Measurements from ENCODE around the gene A3GALT2. TPM values are rescaled to one million over a fixed set of nuclear protein-coding genes. Genes with fewer than 3 reads are reported as not detected.

A3GALT2 gene
- polyA plus RNA-seq, 1 of the 3 experiments (the other 2 are of a cell fraction): 0.07 TPM

DNA sequence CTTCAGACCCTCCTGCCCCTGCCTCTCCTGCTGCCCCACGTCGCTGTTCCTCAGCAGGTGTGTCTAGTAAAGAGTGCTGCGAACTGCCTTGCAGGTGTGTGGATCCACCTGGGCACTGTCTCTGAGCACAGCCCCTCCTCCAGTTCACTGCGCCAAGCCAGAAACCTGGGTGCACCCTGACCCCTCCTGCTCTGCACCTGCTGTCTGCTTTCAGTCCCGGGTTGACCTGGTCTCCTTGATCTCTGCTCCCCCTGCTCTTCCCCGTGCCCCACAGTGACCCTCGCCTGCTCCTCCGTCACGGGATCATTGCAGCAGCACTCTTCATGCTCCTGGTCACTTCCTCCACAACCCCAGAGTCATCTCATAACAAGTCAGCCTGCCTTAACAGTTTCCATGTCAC, 6.5 kb downstream of the A3GALT2 start (continued):
- TF ChIP-seq TAF1 (IDR thresholded peaks at IDR 0.05; ENCODE audit: borderline replicate concordance, low read depth, low read length): no peak
- TF ChIP-seq POLR2AphosphoS5 (IDR thresholded peaks at IDR 0.05; ENCODE audit: low read depth, low read length): no peak
- TF ChIP-seq RCOR1 (IDR thresholded peaks at IDR 0.05; ENCODE audit: low read length): no peak
- no peak for TF ChIP-seq MEF2A (IDR thresholded peaks at IDR 0.05; ENCODE audit: borderline replicate concordance, low read depth)
- no peak for TF ChIP-seq MXI1 (IDR thresholded peaks at IDR 0.05; ENCODE audit: low read depth, low read length)

DNA sequence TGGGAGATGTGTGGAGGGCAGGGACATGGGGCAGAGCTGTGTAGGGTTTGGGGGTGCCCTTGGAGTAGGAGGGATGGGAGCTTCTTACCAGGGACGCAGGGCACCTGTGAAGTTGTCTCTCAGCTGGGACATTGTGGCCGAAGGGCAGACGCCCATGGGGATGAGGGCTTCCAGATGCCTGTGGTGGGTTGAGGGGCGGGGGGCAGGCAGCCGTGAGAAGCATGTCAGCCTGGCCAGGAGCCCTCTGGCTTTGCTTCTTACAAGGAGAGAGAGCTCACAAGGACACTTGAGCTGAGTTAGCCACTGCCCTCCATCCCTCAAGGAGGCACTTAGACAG, 8.5 kb downstream of the A3GALT2 start:
- Histone ChIP-seq H2AFZ (ENCODE audit: low read depth) (no peak overlapping the region), H3K27ac (ENCODE audit: low read depth in 2 of 2, low read length in 1 of 2) (no peak overlapping the region), H3K27me3 (ENCODE audit: insufficient read depth) (no peaks in the 10 kb centered on the region), H3K4me2 (no peak overlapping the region), H3K9me2 (no peaks in the 10 kb centered on the region), H3K4me1 (ENCODE audit: control insufficient read depth in 1 of 2, insufficient read depth in 2 of 2, low read depth in 1 of 2, low read length in 1 of 2) (no peaks in the 10 kb centered on the region), H3K36me3 (replicated peaks in 1 of 2; ENCODE audit: control insufficient read depth in 1 of 2, insufficient read depth in 2 of 2, low read length in 1 of 2) (no peaks in the 10 kb centered on the region), H3K79me2 (ENCODE audit: insufficient read depth) (no peaks in the 10 kb centered on the region), H3K9ac (no peak overlapping the region), H3K9me3 (no peaks in the 10 kb centered on the region), H3K4me3 (ENCODE audit: low read depth in 2 of 2, low read length in 1 of 2) (no peak overlapping the region), H4K20me1 (ENCODE audit: insufficient read depth) (no peaks in the 10 kb centered on the region), H3F3A (replicated peaks; ENCODE audit: insufficient read depth) (no peaks in the 10 kb centered on the region)
- POLR2A ChIA-PET: interaction anchor here (0.9 kb wide), 1 partner anchor 9 kb away, joined by 3 read pairs; the partner anchor contains the start of gene A3GALT2
- TF ChIP-seq MEF2A (IDR thresholded peaks at IDR 0.05; ENCODE audit: borderline replicate concordance, low read depth) (no peak), CHD2 (IDR thresholded peaks at IDR 0.05; ENCODE audit: low read length, partially characterized antibody) (no peak), FOSL2 (IDR thresholded peaks at IDR 0.05; ENCODE audit: borderline replicate concordance, low read depth) (no peak), MXI1 (IDR thresholded peaks at IDR 0.05; ENCODE audit: low read depth, low read length) (no peak), EP300 (IDR thresholded peaks at IDR 0.05; ENCODE audit: borderline replicate concordance in 1 of 2, low read depth in 1 of 2, low read length in 1 of 2) (no peak), GATA2 (CRISPR knock-in tag; IDR thresholded peaks at IDR 0.05) (no peak), YY1 (IDR thresholded peaks at IDR 0.05; ENCODE audit: low read depth) (no peak), JUND (IDR thresholded peaks at IDR 0.05) (no peak), RAD21 (IDR thresholded peaks at IDR 0.05; ENCODE audit: low read length) (no peak), TAF1 (IDR thresholded peaks at IDR 0.05; ENCODE audit: borderline replicate concordance, low read depth, low read length) (no peak), RXRA (IDR thresholded peaks at IDR 0.05; ENCODE audit: borderline replicate concordance, low read depth) (no peak), SIN3A (IDR thresholded peaks at IDR 0.05; ENCODE audit: borderline replicate concordance, low read depth, low read length) (no peak)
- TF ChIP-seq, protein P1, sequence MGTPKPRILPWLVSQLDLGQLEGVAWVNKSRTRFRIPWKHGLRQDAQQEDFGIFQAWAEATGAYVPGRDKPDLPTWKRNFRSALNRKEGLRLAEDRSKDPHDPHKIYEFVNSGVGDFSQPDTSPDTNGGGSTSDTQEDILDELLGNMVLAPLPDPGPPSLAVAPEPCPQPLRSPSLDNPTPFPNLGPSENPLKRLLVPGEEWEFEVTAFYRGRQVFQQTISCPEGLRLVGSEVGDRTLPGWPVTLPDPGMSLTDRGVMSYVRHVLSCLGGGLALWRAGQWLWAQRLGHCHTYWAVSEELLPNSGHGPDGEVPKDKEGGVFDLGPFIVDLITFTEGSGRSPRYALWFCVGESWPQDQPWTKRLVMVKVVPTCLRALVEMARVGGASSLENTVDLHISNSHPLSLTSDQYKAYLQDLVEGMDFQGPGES (IDR thresholded peaks at IDR 0.05; ENCODE audit: low read depth, low read length): no peak
- TF ChIP-seq, protein P2, sequence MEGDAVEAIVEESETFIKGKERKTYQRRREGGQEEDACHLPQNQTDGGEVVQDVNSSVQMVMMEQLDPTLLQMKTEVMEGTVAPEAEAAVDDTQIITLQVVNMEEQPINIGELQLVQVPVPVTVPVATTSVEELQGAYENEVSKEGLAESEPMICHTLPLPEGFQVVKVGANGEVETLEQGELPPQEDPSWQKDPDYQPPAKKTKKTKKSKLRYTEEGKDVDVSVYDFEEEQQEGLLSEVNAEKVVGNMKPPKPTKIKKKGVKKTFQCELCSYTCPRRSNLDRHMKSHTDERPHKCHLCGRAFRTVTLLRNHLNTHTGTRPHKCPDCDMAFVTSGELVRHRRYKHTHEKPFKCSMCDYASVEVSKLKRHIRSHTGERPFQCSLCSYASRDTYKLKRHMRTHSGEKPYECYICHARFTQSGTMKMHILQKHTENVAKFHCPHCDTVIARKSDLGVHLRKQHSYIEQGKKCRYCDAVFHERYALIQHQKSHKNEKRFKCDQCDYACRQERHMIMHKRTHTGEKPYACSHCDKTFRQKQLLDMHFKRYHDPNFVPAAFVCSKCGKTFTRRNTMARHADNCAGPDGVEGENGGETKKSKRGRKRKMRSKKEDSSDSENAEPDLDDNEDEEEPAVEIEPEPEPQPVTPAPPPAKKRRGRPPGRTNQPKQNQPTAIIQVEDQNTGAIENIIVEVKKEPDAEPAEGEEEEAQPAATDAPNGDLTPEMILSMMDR (IDR thresholded peaks at IDR 0.05): no peak
- TF ChIP-seq, protein P3, sequence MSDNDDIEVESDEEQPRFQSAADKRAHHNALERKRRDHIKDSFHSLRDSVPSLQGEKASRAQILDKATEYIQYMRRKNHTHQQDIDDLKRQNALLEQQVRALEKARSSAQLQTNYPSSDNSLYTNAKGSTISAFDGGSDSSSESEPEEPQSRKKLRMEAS (IDR thresholded peaks at IDR 0.05; ENCODE audit: low read depth): no peak
- CTCF ChIA-PET: interaction anchor here (2.0 to 2.4 kb wide), 2 partner anchors 16 to 27 kb away, joined by 4 to 16 read pairs; no protein-coding TSS in a partner anchor
- 50% methylated on average over 1 of the region's 5 CpGs for WGBS (ENCODE audit: low lambda C conversion rate)
- DNase-seq: no peak

Measured in SK-N-SH (cell line).